GM18858 (cell line): ENCODE measurements around the gene GRIN1.

Experiments
- ATAC-seq: cut with Tn5 transposase; IDR thresholded peaks from one replicate; pipeline ENCODE4 v1.9.1; 2021; ENCODE audit not compliant: unreplicated experiment

GRIN1 gene

DNA sequence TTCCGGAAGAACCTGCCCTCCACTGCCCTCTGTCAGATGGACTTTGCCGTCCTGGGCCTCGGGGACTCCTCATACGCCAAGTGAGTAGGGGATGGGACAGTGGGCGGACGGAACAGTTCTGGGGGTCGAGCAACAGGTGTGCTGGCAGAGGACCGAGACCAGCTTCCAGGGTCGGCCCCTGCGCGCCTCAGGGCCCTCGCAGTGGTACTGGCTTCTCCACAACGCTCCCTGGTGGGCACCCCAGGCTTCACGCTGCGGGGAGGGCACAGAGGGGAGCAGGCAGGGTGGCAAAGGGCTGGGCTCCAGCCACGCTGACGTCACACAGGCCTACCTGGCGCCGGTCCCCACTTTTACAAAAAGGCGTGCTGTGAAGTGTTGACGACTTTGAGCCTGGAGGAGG, 73.6 kb downstream of the GRIN1 start:
- ATAC-seq, result no peak

DNA sequence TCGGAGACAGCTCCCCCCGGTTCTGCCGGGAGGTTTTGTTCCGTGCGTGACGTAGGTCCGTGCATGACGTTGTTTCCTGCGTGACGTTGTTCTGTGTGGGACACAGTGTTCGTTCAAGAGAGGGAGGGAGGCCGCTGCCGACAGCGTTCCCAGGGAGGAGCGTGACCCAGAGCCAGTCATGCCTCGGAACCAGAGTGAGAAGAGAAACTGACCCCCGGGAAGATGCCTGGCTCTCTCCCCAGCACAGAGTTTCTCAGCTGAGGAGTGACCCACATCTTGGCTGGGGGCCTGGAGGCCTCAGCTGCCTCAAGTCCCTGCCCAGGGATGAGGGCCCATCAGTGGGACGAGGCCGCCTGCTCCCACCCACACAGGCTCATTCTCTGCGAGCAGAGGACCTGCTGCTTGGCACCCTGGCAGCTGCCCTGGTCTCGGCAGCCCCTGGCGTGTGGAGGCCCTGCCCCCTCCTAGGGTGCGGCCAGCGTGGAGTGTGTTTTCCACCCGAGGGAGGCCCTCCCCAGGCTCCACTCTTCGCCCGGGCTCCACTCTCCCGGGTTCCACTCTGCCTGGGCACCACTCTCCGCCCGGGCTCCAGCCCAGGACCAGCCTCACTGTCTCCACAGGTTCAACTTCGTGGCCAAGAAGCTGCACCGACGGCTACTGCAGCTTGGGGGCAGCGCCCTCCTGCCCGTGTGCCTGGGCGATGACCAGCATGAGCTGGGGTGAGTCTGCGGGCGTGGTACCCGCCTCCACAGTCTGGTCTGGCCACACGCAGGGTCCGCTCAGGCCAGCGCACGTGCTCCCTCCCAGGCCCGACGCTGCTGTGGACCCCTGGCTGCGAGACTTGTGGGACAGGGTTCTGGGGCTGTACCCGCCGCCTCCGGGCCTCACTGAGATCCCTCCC, 74.5 kb downstream of the GRIN1 start:
- ATAC-seq, result no peak

DNA sequence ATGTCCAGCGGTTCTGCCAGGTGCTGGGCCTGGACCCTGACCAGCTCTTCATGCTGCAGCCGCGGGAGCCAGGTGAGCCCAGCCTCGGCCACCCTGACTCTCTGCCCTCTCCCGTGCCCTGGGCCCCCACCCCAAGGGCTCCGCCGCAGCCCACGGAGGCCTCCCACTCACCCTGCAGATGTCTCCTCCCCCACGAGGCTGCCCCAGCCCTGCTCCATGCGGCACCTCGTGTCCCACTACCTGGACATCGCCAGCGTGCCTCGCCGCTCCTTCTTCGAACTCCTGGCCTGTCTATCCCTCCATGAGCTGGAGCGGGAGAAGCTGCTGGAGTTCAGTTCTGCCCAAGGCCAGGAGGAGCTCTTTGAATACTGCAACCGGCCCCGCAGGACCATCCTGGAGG, 75.7 kb downstream of the GRIN1 start:
- ATAC-seq, result no peak

DNA sequence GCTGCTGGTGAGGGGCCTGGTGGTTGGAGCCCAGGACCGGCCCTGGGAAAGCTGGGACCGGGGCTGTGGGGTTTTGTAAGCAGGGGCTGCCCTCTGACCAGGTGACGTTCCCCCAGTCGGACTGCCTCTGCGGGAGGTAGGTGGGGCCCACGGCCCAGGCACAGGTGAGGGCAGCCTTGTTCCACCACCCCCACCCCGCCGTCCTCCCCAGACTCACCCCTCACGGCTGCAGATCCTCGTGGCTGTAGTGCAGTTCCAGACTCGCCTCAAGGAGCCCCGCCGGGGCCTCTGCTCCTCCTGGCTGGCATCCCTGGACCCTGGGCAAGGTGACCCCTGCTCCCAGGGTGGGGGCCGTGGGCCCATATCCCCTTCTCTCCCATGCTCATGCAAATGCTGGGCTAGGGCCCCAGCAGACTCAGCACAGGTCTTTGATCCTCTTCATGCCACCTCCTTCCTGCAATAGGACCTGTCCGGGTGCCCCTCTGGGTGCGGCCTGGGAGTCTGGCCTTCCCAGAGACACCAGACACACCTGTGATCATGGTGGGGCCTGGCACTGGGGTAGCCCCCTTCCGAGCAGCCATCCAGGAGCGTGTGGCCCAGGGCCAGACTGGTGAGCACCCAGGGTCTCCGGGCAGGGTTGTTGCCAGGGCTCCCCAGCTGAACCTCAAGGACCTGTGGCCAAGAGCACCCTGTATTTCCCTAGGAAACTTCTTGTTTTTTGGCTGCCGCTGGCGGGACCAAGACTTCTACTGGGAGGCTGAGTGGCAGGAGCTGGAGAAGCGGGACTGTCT, 76.4 kb downstream of the GRIN1 start:
- no peak for ATAC-seq

DNA sequence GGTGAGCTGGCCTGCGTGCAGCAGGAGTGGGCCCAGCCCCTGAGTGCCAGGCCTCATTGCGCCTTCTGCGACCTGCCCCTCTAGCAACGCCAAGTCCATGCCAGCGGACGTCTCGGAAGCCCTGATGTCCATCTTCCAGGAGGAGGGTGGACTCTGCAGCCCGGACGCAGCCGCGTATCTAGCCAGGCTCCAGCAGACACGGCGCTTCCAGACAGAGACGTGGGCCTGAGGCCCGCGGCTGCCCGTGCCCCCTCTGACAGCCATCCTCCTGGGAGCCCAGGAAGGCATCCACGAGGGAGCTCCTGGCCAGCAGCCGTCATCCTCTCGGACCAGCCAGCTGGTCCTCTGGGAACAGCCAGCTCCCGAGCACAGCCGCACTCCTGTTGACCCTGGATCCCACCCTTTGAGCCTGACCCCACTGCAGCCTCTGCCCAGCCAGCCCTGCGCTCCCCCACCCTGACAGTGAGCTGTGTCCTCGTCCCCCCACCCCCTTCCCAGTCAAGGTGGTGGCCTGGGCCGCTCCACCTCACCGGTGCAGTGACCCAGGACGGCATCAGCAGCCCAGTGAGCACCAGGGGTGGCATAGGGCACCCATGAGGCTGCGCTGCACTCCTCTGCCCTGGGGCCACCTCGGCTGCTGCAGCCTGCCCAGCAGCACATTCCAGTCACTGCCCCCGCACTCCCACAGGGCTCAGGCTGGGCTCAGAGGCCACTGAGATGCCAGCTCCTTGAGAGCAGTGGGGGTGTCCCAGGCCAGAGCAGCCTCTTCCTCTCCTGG, 77.4 kb downstream of the GRIN1 start:
- no peak for ATAC-seq

DNA sequence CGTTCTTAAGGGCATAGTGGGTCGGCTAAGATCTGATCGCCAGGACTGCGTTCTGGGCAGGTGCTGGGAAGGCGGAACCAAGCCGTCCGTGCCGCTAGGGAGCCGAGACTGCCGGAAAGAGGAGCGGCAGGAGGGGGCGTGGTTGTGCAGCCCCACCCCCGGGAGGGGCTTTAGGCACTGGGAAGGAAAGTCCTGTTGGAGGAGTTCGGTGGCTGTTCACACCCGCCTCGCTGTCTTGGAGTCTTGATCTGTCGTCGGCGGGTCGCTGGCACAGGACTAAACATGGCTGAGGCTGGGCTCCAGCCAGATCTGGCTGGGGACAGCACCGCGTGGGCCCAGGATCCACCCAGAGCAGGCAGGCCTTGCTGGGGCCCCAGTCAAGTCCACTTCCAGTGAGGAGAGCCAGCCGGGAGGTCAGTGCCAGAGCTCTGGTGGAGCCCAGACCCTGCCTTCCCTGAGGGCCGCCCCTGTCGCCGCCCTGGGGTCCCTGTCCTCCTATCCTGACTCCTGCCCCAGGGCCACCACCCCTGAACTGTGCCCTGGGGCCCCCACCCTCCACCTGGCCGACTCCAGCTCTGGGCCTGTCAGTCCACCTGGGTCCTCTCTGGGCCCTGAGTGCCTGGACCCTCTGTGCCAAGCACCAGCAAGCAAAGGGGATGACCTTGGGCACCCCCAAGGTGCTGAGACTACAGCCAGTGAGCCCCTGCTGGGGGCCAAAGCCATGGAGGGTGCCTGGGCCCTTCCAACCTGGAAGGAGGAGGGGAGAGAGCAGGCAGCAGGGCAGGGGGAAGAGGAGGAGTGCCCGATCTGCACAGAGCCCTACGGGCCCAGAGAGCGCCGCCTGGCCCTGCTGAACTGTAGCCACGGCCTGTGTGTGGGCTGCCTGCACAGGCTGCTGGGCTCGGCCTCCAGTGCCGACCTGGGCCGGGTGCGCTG, 78.6 kb downstream of the GRIN1 start:
- no peak for ATAC-seq

DNA sequence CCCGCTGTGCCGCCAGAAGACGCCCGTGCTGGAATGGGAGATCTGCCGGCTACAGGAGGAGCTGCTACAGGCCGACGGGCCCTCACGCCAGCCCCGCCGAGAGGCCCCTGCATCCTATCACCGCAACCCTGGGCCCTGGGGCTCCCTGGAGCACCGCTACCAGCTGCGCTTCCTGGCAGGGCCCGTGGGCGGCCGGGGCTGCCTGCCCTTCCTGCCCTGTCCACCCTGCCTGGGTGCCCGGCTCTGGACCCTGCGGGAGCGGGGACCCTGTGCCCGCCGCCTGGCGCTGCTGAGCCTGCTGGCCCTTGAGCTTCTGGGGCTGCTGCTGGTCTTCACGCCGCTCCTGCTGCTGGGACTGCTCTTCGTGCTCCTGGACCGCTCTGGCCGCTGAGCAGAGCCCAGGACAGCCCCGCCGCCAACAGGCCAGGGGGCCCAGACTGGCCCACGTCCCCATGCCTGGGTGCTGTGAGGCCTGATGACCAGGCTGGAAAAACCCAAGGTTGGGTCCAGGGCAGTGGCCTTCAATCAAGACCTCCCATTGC, 79.3 kb downstream of the GRIN1 start:
- ATAC-seq, result no peak
